Fibroblast of the aortic adventitia (primary cell): Measurements from ENCODE around the gene KCTD20. TPM values are rescaled to one million over a fixed set of nuclear protein-coding genes. Genes with fewer than 3 reads are reported as not detected.
A peak's percentile ranks its signal among the peaks of the same experiment; 100 is the strongest.

Experiments
- DNase-seq: peaks from one replicate; pipeline ENCODE4 v3.0.0-alpha.2; 2010; ENCODE audit warnings: low read depth
- H3K4me3 ChIP-seq: 2 replicates; pipeline ENCODE4 v1.5.1; 2011; ENCODE audit warnings: low read depth, mild to moderate bottlenecking, control low read depth, low read length, moderate library complexity
- CTCF ChIP-seq: IDR thresholded peaks from 2 replicates; pipeline ENCODE4 v1.5.1; 2011; ENCODE audit warnings: mild to moderate bottlenecking, low read length, control low read depth, inconsistent platforms; ENCODE audit not compliant: insufficient read depth
- total RNA-seq: library from RNA; depleted of rRNA; stranded (reverse); fragments of >200 nt; gene quantifications from 2 replicates; pipeline ENCODE4 v1.2.3, GENCODE V29; 2012; ENCODE audit warnings: low replicate concordance

The KCTD20 gene
- total RNA-seq, 1 donor = 48.6 TPM

- peak; percentile 76 for DNase-seq
- no peak for TF ChIP-seq CTCF
- H3K4me3 ChIP-seq = no peak overlapping the region
These were observed 12.4 kb upstream of the KCTD20 start for GRCh38 chr6:36430351-36430750.

GRCh38 chr6:36431197-36431596 is 11.6 kb upstream of the KCTD20 start:
- no peak overlapping the region for H3K4me3 ChIP-seq
- TF ChIP-seq CTCF = no peak
- DNase-seq = no peak

DNA sequence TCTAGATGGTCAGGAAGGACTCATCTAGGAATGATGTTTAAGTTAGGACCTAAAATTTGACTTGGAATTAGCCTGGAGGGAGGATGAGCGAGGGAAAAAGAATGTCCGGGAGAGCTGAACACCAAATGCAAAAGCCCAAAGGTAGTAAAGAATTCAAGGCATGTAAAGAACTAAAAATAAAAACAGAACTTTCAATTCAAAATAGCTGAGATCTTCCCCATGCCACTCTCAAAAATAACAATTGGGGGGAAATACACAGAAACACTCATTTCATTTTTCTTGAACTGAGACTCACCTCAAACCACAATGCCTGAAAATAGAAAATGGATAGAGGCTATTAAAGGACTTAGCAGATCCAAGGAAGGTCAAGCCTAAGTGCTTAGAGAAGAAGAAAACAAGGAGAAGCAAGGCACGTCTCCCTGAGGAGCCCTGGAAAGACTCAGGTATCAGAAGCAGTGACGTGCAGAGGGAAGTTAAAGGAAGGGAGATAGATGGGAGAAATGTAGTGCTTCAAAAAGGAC is 10.6 kb upstream of the KCTD20 start:
- DNase-seq = peak; percentile 76
- TF ChIP-seq CTCF = no peak
- H3K4me3 ChIP-seq = no peak overlapping the region

DNA sequence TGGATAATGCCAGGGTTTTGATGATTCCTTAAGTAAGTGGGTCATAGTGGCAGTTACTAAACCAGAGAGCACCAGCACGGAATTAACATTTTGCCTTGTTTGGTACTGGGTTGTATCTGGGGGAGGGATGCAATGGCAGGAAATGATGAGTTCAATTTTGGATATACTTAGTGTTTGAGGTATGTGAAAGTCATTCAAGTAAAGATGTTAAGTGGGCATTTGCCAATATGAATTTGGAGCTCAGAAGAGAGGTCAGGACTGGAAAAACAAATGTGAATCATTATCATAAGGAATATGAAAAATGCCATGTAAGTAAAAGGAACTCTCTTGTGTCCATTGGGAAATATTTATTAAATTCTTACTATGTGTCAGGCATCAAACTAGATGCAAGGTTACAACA is 6.3 kb upstream of the KCTD20 start:
- no peak for TF ChIP-seq CTCF
- peak; percentile 75 for DNase-seq
- no peak overlapping the region for H3K4me3 ChIP-seq

DNA sequence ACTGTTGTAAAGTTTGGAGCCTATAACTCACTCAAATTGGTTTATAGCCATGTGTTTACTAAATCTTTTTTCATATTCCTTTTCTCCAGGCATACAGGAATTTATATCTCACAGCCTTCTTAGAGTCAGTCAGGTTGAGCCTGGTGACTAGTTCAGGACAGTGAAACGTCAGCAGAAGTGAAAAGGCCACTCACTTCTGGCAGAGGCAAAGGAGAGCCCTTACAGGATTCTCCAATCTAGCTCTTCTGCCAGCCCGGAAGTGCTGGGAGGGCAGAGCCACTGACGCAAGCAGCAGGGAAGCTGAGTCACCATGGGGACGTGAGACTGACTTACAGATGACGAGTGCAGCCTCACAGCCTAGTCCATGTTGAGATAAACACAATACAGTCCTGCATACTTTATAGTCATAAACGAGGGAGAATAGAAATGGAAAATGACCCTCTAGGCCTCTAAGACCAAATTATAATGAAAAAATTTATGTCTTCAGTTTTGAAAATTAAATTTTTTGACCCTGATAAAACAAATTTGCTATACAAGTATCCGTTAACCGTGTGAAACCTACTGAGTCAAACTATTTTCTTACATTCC is 1.4 kb upstream of the KCTD20 start:
- no peak for TF ChIP-seq CTCF
- peak; percentile 99 for DNase-seq
- H3K4me3 ChIP-seq = no peak overlapping the region

- DNase-seq = no peak
- H3K4me3 ChIP-seq = peak overlapping the region; percentile 97
- no peak for TF ChIP-seq CTCF
These were observed 613 bp upstream of the KCTD20 start for GRCh38 chr6:36442103-36442670.
